GM12873 (cell line): ENCODE data around the gene EID2.

Experiments
- CTCF ChIP-seq: IDR thresholded peaks from 2 replicates; pipeline ENCODE4 v1.5.1; 2012; ENCODE audit warnings: low read depth, mild to moderate bottlenecking, moderate library complexity, low read length, control low read depth; ENCODE audit not compliant: insufficient read depth; ENCODE audit errors: missing control alignments

EID2 gene

GRCh38 chr19:39563408-39563807 lies 23.4 kb upstream of the EID2 start:
- TF ChIP-seq CTCF, result no peak

GRCh38 chr19:39558624-39559117 lies 18.7 kb upstream of the EID2 start:
- TF ChIP-seq CTCF, result no peak

- TF ChIP-seq CTCF, result no peak
Measured at GRCh38 chr19:39557811-39558623, 18.1 kb upstream of the EID2 start.

- TF ChIP-seq CTCF, result no peak
Measured at GRCh38 chr19:39555883-39556282, 15.9 kb upstream of the EID2 start.

GRCh38 chr19:39554701-39555311 lies 14.8 kb upstream of the EID2 start:
- no peak for TF ChIP-seq CTCF

- TF ChIP-seq CTCF, result no peak
Measured at GRCh38 chr19:39553082-39553652, 13.2 kb upstream of the EID2 start.

- no peak for TF ChIP-seq CTCF
Measured at GRCh38 chr19:39550197-39550596, 10.2 kb upstream of the EID2 start.
